HEK293 (cell line): ENCODE measurements around the gene CC2D1A.
A peak's percentile ranks its signal among the peaks of the same experiment; 100 is the strongest.

Experiments used
- AEBP2 ChIP-seq: fragments of 450-650 bp; formaldehyde crosslinking; IDR thresholded peaks from 2 replicates; pipeline ENCODE4 v1.5.1; 2016; ENCODE audit warnings: missing biosample characterization, missing genetic modification characterization, borderline replicate concordance
- BCL11A ChIP-seq: fragments of 450-650 bp; formaldehyde crosslinking; IDR thresholded peaks from 2 replicates; pipeline ENCODE4 v1.5.1; 2016; ENCODE audit warnings: low read depth, missing biosample characterization, missing genetic modification characterization
- BCL11B ChIP-seq: fragments of 450-650 bp; formaldehyde crosslinking; IDR thresholded peaks from 2 replicates; pipeline ENCODE4 v1.5.1; 2016; ENCODE audit warnings: low read depth, missing biosample characterization, missing genetic modification characterization
- CTCF ChIP-seq: fragments of 450-650 bp; formaldehyde crosslinking; IDR thresholded peaks from 2 replicates; pipeline ENCODE4 v1.5.1; 2016; ENCODE audit warnings: missing biosample characterization, missing genetic modification characterization
- HOXD13 ChIP-seq: sonication (generic); formaldehyde crosslinking; IDR thresholded peaks from 2 replicates; pipeline ENCODE4 v1.8.0; 2022; ENCODE audit warnings: missing genetic modification reagents, borderline replicate concordance
- IKZF3 ChIP-seq: fragments of 450-650 bp; IDR thresholded peaks from 2 replicates; pipeline ENCODE4 v1.5.0; 2018; ENCODE audit warnings: missing biosample characterization, mild to moderate bottlenecking, missing genetic modification characterization, moderate library complexity
- KLF7 ChIP-seq: fragments of 450-650 bp; formaldehyde crosslinking; IDR thresholded peaks from 2 replicates; pipeline ENCODE4 v1.5.1; 2016; ENCODE audit warnings: missing biosample characterization, missing genetic modification characterization, borderline replicate concordance
- OSR2 ChIP-seq: fragments of 450-650 bp; formaldehyde crosslinking; IDR thresholded peaks from 2 replicates; pipeline ENCODE4 v1.5.1; 2016; ENCODE audit warnings: missing biosample characterization, missing genetic modification characterization
- SP2 ChIP-seq: fragments of 450-650 bp; formaldehyde crosslinking; IDR thresholded peaks from 2 replicates; pipeline ENCODE4 v1.5.1; 2016; ENCODE audit warnings: missing biosample characterization, missing genetic modification characterization
- SP3 ChIP-seq: fragments of 450-650 bp; formaldehyde crosslinking; IDR thresholded peaks from 2 replicates; pipeline ENCODE4 v1.5.1; 2016; ENCODE audit warnings: missing biosample characterization, missing genetic modification characterization
- ZBTB20 ChIP-seq: fragments of 450-650 bp; formaldehyde crosslinking; IDR thresholded peaks from 2 replicates; pipeline ENCODE4 v1.5.1; 2016; ENCODE audit warnings: missing biosample characterization, missing genetic modification characterization
- ZNF140 ChIP-seq: fragments of 450-650 bp; formaldehyde crosslinking; IDR thresholded peaks from 2 replicates; pipeline ENCODE4 v1.5.1; 2016; ENCODE audit warnings: missing biosample characterization, missing genetic modification characterization
- ZNF157 ChIP-seq: fragments of 450-650 bp; formaldehyde crosslinking; IDR thresholded peaks from 2 replicates; pipeline ENCODE4 v1.5.1; 2016; ENCODE audit warnings: missing biosample characterization, missing genetic modification characterization
- ZNF169 ChIP-seq: fragments of 450-650 bp; formaldehyde crosslinking; IDR thresholded peaks from 2 replicates; pipeline ENCODE4 v1.5.1; 2016; ENCODE audit warnings: missing biosample characterization, missing genetic modification characterization
- ZNF175 ChIP-seq: fragments of 450-650 bp; formaldehyde crosslinking; IDR thresholded peaks from 2 replicates; pipeline ENCODE4 v1.5.1; 2016; ENCODE audit warnings: missing biosample characterization, missing genetic modification characterization
- ZNF221 ChIP-seq: fragments of 450-650 bp; formaldehyde crosslinking; IDR thresholded peaks from 2 replicates; pipeline ENCODE4 v1.5.1; 2017; ENCODE audit warnings: missing biosample characterization, missing genetic modification characterization, borderline replicate concordance
- ZNF23 ChIP-seq: fragments of 450-650 bp; formaldehyde crosslinking; IDR thresholded peaks from 2 replicates; pipeline ENCODE4 v1.5.1; 2016; ENCODE audit warnings: missing biosample characterization, missing genetic modification characterization, borderline replicate concordance
- ZNF26 ChIP-seq: fragments of 450-650 bp; formaldehyde crosslinking; IDR thresholded peaks from 2 replicates; pipeline ENCODE4 v1.5.1; 2016; ENCODE audit warnings: missing biosample characterization, missing genetic modification characterization
- ZNF335 ChIP-seq: fragments of 450-650 bp; formaldehyde crosslinking; conservative IDR thresholded peaks from 2 replicates; pipeline ENCODE4 v1.5.1; 2016; ENCODE audit warnings: missing biosample characterization, missing genetic modification characterization
- ZNF449 ChIP-seq: fragments of 450-650 bp; formaldehyde crosslinking; IDR thresholded peaks from 2 replicates; pipeline ENCODE4 v1.5.1; 2017; ENCODE audit warnings: missing biosample characterization, mild to moderate bottlenecking, missing genetic modification characterization, moderate library complexity
- ZNF48 ChIP-seq: fragments of 450-650 bp; formaldehyde crosslinking; IDR thresholded peaks from 2 replicates; pipeline ENCODE4 v1.5.1; 2016; ENCODE audit warnings: missing biosample characterization, missing genetic modification characterization
- ZNF501 ChIP-seq: fragments of 450-650 bp; formaldehyde crosslinking; IDR thresholded peaks from 2 replicates; pipeline ENCODE4 v1.5.1; 2016; ENCODE audit warnings: missing biosample characterization, missing genetic modification characterization
- ZNF639 ChIP-seq: fragments of 450-650 bp; formaldehyde crosslinking; IDR thresholded peaks from 2 replicates; pipeline ENCODE4 v1.5.1; 2016; ENCODE audit warnings: missing biosample characterization, missing genetic modification characterization
- ZNF704 ChIP-seq: fragments of 450-650 bp; formaldehyde crosslinking; IDR thresholded peaks from 2 replicates; pipeline ENCODE4 v1.5.1; 2016; ENCODE audit warnings: missing biosample characterization, missing genetic modification characterization
- ZNF747 ChIP-seq: fragments of 450-650 bp; formaldehyde crosslinking; IDR thresholded peaks from 2 replicates; pipeline ENCODE4 v1.5.1; 2016; ENCODE audit warnings: missing biosample characterization, missing genetic modification characterization
- ZNF837 ChIP-seq: fragments of 450-650 bp; formaldehyde crosslinking; IDR thresholded peaks from 2 replicates; pipeline ENCODE4 v1.5.1; 2016; ENCODE audit warnings: missing biosample characterization, missing genetic modification characterization
- ZSCAN5A ChIP-seq: fragments of 450-650 bp; formaldehyde crosslinking; IDR thresholded peaks from 2 replicates; pipeline ENCODE4 v1.5.1; 2016; ENCODE audit warnings: missing biosample characterization, missing genetic modification characterization

Gene CC2D1A

GRCh38 chr19:13952931-13953531 is 47.0 kb downstream of the CC2D1A start (continued):
- TF ChIP-seq ZNF335 (tag by site-specific recombination) (0 out of 2 replicates have a peak, but pooled peaks have one; percentile 39), ZSCAN5A (no peak), ZNF26 (tag by site-specific recombination) (no peak), ZNF48 (tag by site-specific recombination) (no peak), ZNF747 (tag by site-specific recombination) (no peak), ZNF175 (no peak), OSR2 (tag by site-specific recombination) (no peak), BCL11B (tag by site-specific recombination) (no peak), ZNF221 (tag by site-specific recombination) (no peak), AEBP2 (tag by site-specific recombination) (no peak), IKZF3 (tag by site-specific recombination) (no peak), ZNF501 (tag by site-specific recombination) (no peak), ZNF837 (tag by site-specific recombination) (no peak), SP2 (tag by site-specific recombination) (peak; percentile 28; the same call in 1 of the 2 replicates), HOXD13 (no peak), ZBTB20 (no peak), ZNF449 (tag by site-specific recombination) (no peak), KLF7 (tag by site-specific recombination) (no peak), ZNF639 (tag by site-specific recombination) (no peak), ZNF704 (no peak), ZNF140 (tag by site-specific recombination) (no peak), CTCF (tag by site-specific recombination) (peak; percentile 53), SP3 (tag by site-specific recombination) (peak; percentile 36), BCL11A (tag by site-specific recombination) (no peak), ZNF169 (no peak), ZNF23 (no peak), ZNF157 (tag by site-specific recombination) (no peak)
